DLD1 (cell line): ENCODE data around the gene PDIA6.

Experiments
- in situ Hi-C: cut with HindIII; loops from 2 replicates; pipeline ENCODE4 v1.10.0; 2017; ENCODE audit warnings: low sequenced_read_pairs

Gene PDIA6

DNA sequence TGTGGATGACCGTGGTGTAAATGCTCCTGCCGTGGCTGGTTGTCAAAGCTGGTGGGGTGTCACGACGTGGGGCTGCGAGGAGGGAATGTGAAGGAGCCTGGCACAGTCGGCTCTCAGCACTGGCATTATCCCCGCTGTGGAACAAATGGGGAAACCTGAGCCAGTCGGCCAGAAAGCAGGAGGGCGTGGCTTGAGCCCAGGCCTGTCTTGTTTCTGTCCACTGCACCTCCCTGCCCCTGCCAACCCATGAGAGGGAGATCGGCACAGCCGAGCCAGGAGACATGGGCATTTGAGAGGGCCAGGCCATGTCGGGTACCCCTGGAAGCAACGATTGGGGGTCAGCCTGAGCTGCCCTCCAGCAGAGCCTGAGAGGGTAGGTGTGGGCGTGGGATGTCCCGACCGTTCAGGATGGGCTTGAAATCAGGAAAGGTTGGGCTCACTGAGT is 44.5 kb downstream of the PDIA6 start:
- in situ Hi-C loops = no loop called here

DNA sequence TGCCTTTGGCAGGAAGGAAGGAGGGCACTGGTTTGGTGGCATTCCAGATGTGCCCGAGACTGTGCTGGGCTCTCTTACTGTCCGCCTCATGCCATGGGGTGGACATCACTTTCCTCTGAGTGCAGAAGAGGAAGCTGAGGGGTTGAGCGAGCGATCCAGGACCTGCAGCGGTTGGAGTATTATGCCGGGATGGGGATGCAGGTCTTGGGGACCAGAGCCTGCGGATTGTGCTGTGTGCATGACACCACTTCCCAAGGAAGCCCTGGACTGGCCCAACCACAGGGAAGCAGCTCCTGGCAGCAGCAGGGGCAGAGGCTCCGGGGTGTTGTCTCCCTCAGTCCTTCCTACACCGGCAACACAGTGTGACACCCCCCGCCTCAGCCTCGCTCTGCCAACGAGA is 46.7 kb downstream of the PDIA6 start:
- in situ Hi-C loops = no loop called here

DNA sequence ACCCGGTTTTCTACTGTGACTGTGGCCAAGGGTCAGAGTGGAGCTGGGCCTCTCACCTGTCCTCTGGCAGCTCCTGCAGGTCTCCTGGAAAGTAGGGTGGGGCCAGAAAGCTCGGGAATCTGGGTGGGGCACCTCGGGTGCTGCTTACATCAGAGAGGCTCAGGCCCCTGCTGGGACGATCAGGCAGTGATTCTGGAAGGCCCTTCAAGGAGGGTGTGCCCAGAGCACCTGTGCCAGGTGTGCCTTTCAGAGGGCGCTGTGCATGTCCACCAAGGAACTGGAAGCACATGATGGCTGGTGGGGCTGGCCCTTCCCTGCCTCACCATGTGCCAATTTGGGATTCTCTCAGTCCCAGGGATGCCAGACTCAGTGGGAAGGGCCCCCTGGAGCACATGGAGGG is 47.1 kb downstream of the PDIA6 start:
- in situ Hi-C loops = no loop called here

DNA sequence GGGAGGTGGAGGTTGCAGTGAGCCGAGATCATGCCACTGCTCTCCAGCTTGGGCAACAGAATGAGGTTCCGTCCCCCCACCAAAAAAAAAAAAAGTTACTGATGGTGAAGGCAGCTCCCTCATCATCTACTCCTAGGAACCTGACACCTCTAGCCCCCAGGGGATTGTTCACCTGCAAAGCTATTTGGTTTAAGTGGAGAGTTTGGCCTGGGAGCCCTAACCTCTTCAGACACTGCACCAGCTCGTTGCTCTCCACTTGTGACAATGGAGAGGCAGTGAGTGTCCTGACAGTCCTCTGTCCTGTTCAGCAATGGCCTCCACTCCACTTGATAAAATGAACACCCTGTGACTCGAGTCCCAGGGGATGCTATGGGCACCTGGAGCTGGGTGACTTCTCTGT is 47.7 kb downstream of the PDIA6 start:
- in situ Hi-C loops = no loop called here

DNA sequence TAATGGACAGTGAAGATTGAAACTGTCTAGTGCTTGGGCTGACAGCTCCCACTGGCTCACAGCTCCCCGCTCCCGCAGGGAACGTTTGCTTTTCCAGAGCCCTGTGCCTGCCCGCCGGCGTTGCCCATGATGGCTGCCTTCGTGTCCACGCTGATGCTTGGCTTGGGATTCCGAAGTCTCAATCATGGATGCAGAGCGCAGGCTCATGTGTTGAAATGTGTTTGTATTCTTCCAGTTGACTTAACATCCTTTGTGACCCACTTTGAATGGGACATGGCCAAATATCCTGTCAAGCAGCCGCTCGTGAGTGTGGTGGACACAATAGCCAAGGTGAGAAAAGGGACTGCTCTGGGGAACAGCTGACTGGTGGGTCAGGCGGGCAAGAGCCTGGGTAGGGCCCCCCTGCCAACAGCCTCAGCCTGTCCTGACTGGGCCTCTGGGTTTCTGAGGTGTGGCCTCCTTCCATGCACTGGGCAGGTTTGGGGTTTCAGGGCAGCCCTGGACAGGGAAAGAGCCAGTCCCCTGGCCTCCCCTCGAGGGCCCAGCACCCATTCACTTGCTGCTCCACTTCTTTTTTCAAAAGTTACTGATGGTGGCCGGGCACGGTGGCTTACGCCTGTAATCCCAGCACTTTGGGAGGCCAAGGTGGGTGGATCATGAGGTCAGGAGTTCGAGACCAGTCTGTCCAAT is 48.3 kb downstream of the PDIA6 start:
- in situ Hi-C loops = no loop called here

DNA sequence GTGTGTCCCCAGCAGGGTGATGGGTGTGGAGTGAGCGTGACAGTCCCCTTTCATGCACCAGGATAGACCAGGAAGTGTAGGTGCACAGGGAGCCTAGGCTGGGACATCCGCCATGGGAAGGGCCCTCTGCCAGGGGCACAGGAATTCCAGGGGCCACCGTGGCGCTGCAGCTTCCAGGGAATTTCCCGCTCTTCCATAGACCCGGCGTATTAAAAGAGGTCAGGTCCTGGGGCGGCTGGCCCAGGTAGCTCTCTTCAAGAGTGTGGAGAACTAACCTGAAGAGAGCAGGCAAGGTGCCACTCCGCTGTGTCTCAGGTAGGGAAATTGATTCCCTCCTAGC is 49.2 kb downstream of the PDIA6 start:
- in situ Hi-C loops = no loop called here

DNA sequence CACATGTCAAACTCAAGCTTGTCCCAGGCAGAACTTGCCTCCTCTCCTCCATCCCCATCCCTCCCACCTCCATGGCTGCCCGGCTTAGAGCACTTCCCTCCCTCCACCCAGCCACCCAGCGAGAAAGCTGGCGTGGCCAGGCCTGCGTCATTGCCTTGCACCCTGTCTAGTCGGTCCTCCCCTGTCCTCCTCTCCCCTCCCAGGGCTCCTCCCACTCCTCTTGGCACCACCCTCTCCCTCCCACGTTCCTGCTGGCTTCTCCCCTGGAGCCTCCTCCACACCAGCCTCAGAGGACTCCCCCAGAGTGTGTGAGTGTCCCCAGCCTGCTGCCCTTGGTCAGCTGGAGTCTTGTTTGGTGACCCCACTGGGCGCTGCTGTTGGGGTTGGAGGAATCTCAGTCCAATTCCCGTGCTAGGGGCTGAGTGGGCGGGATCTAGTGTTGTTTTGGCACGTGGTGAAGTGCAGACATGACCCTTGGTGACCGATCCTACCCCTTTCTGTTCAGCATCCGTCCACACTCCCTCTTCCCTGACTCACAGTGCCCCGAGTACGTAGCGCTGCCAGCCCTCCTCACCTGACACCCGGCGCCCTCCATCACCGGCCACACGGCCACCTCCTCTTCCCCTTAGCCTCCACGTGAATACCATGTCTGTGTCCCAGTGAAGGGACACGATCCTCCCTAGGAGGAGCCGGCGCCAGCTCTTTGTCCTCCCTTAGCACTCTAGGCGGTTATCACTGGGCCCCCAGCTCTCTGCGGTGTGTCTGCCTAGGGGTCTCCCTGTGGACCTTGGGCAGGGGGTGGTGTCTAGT is 49.7 kb downstream of the PDIA6 start:
- in situ Hi-C loops = no loop called here

DNA sequence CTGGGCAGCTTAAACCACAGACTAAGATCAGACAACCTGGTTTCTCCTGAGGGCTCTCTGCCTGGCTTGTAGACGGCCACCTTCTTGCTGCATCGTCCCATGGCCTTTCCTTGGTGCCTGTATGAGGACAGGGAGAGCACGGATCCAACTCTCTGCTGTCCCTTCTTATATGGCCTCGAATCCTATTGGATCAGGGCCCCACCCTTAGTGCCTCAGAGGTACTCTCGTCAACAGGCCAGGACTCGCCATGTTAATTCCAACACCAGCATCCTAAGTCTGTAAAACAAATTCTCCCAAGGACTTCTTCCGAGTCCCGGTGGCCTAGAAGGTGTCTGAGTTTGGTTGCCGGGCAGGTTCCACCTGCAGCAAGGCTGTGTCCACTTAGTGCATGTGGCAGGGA is 51.0 kb downstream of the PDIA6 start:
- in situ Hi-C loops = no loop called here

DNA sequence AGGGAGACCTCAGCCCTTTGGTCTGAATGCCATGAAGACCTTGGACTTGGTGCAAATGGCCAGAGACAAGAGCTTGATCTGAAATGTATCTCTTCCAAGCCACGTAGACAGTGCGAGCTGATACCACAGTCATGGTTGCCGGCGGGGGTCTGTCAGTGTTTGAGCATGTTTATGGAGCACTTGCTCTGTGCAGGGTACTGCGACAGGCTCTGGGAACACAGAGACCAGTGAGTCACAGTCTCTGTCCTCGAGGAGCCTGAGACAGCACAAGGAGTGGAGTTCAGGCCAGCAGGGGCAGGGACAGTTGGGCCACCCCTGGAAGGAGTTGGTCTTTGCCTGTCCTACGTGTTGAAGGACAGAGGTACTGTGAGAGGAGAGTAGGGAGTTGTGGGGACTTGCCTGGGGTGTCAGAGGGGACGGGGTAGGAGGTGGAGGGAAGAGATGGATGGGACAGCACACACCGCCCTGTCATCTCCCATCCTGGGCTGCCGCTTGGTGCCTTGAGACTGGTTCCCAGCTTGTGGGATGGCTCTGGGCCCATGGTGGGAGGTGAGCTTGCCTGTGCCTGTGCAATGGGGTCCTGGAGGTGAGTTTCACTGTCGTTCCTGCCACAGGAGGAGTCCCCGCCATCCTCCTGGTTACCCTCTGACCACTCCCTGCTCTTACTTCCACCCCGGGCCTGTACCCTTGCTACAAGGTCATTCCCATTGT is 51.6 kb downstream of the PDIA6 start:
- in situ Hi-C loops = no loop called here

DNA sequence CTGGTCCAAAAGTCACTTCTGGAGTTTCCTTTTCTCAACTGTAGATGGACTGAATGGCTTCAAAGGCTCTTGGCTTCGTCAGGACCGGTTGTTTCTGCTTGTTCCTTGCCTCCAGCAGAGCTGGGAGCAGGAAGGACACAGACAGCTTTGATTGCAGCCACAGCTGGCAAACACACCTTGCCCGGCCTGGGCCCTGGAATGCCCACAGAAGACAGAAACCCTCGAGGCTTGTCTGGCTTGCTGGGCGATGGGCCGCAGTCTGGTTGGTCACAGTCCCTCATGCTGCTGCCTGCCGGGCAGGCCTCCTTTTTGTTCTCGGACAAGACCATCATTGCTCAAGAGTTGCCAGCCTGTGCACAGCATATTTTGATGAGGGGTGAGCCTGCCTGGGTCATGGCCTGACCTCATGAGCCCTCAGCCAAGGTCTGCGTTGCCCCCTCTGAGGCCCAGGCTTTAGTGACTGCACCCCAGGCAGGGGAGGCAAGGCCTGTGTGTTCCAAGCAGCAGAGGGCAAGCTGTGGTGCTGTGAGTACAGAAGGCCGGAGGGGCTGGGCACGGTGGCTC is 53.4 kb downstream of the PDIA6 start:
- in situ Hi-C loops = no loop called here

DNA sequence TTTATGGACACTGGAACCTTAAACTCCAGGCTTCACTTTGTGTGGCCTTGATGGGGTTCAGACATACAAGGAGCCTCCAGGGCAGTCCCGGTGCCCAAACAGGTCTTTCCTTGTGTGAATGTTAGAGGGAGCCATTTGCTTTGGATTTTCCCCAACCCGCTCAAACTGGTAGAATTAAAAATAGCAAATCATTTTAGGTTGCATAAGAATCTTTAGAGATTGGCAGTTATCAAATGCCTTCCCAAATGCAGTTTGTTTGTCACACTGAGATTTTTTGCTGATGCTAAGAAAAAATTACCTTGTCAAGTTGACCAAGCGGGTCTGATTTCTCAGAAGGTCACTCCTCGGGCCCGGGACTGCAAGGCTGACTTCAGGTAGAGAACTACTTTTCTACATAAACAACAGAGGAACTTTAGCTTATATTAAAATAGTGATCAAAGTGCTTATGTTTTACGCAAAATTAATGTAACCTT is 54.7 kb downstream of the PDIA6 start:
- in situ Hi-C loops = no loop called here

DNA sequence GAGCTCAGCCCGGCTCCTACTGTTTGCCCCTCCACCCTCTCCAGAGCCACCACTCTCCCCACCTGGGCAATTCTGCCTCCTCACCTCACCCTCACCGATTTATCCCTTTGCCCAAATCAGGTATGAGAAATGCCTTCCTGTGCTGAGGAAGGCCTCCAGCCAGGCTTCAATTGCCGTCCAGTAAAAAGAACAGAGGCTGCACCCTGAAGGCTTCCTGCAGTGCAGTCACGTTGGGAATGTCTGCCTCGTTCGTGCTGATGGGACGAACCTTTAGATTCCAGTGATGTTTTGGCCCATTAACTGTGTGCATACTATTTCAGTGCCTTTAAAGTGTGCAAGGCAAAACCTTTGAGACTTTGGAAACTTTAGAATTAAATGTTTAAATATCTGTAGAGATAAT is 57.0 kb downstream of the PDIA6 start:
- in situ Hi-C loops = no loop called here

DNA sequence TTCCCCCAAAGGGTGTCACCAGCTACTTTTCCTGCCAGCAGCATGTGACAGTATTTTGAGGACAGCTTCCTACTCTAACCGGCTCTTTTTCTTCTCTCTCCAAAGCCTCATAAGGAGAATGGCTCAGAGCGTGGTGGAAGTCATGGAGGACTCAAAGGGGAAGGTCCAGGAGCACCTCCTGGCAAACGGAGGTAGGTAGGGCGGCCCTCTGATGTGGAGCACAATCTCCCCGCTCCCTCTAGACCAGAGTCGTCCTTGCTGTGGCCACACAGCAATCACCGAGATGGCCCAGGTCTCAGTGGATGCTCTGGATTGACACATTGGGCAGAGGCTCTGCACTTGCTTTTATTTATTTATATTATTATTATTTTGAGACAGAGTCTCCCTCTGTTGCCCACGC is 58.7 kb downstream of the PDIA6 start:
- in situ Hi-C loops = no loop called here

DNA sequence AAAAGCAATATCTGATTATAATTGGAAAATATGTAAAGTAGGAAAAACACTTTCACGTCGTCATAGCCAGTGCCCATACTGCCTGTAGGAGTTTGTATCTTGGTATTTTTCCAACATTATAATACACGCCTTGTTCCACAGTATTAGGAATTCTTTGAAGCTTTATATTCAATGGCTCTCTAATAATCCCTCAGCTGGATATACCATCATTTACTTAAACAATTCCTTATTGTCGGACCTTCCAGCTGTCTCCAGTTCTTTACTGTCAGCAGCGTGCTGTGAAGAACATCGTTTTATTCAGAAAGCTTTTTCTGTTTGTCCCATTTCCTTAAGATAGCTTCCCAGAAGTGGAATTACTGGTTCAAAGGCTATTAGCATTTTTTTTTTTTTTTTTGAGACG is 59.4 kb downstream of the PDIA6 start:
- in situ Hi-C loops = no loop called here

DNA sequence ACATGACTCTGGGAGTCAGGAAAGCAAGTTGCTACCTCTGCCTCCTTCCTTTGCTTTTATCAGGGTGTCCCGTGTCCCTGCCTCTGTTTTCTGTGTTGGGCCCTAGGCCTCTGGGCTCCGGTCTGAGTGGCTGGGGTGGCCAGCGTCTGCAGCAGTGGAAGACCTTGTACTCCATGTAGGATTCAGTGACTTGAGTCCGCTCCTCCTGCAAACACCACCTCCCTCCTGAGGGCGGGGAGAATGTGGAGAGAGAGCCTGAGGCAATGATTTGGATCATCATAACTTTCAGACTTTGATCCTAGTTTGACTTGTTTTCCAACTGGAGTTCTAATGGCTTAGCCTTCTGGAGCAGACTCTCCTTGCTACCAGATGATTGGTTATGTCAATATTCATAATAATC is 60.3 kb downstream of the PDIA6 start:
- in situ Hi-C loops = no loop called here

DNA sequence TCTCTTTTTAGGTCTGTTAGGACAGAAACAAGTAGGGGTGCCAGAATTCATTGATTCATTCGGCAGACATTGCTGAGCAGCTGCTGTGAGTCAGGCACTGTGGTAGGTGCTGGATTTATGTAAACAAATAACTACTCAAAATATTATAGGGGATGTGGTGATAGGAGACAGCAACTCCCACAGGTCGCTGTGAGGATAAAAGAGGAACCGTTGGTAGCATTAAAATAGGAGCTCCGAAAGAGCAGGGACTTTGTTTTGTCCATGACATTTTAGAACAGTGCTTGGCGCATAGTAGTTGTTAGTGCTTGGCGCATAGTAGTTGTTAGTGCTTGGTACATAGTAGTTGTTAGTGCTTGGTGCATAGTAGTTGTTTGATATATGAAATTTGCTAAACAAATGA is 62.0 kb downstream of the PDIA6 start:
- in situ Hi-C loops = no loop called here

DNA sequence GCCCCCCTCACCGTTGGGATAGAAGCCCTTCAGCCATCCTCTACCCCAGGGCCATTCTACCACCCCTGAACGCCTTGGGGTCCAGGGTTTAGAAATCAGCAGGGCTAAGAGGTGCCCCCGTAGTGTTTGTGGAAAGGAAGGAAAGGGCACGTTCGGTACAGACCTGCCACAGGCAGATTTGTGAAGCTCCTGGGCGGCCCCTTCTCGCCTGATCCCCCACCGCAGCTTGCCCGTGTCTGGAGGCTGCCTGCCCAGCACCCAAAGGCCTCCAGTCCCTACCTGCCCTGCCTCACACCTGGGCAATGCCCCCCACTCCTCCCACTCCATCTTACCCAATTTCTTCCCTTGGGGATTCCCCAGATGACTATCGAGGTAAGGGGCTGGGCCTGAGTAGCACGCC is 69.9 kb downstream of the PDIA6 start:
- in situ Hi-C loops = no loop called here

DNA sequence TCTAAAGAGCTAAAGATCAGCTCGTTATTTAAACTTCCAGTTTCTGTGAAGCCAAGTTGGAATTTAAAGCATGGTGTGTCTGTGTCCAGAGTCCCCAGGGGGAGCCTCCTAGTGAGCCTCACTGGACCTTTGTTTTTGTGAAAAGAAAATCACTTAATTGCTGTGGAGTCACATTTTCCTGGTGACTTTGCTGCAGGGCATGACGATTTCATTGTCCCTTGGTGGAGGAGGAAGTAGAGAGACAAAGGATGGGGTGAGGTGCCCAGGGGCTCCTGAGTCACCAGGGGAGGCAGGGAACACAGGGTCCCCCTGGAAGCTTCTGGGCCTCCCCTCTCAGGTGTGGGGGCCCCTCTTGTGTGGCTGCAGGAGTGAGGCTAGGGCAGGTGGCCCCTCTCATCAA is 71.4 kb downstream of the PDIA6 start:
- in situ Hi-C loops = no loop called here

DNA sequence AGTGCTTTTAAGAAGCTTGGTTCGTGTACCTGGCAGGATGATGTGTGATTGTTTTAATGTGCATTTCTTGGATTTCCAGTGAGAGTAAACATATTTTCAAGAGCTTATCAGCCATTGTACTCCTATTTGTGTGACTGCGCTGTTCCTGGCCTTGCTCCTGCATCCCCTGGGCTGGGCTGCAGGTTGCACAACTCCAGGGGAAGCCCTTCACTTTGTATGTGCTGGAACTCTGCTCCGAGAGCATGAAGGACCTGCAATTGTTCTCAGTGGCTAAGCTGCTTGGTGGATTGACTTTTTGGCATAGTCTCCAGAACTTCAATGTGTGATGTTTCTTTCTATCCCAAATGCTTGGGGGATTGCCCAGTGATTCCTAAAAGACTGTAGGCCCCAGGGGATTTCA is 72.4 kb downstream of the PDIA6 start:
- in situ Hi-C loops = no loop called here

DNA sequence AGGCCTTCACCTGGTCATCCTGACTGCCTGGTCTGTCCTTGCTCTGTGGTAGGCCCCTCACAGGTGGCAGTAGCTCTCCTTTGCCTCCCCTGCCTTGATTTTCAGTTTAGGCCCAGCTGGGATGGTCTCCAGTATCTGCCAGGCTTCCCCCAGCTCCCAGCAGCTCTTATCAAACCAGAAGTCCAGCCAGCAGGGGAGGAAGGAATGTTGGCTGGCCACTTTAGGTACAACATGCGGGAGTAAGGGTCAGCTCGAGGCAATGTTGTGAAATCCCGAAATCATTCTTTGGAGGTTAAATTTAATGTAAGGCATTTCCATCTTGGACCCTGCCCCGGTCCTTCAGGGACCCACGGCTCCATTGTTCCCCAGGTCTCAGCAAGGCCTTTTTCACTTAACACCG is 74.4 kb downstream of the PDIA6 start:
- in situ Hi-C loops = no loop called here

DNA sequence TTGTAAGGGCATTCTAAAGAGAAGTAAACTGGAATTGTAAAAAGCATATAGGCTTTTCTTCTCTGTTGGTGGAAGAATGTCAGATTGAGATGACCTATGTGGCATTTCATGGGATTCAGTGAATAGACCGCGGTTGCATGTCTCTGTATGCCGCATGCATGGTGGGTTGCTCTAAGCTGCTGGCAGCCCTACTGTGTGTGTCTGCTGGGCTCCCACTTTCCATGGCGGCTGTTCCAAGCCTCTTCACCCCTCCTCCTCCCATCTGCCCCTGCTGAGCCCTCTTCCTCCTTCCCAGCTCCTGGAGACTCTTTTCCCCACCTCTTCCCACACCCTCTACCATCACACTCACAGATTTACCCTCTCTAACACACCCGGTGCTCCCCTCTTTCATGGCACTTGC is 78.6 kb downstream of the PDIA6 start:
- in situ Hi-C loops = no loop called here

DNA sequence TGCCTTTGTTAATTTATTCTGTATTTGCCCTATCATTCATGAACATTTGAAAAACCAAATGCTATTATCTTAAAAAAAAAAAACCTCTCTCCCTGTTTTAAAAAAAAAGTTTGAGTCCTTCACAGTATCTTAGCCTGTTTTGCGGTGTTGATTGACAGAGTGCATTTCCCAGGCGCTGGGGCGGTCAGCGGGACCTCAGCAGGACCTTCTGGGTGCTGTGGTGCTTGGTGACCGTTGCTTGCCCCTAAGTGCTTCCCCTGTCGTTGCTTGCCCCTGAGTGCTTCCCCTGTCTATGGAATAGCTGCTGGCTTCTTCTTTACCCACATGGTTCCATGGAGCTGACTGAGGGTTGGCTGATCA is 79.0 kb downstream of the PDIA6 start:
- in situ Hi-C loops = no loop called here
